ENCODE data around the gene MIER1.

MIER1 gene

DNA sequence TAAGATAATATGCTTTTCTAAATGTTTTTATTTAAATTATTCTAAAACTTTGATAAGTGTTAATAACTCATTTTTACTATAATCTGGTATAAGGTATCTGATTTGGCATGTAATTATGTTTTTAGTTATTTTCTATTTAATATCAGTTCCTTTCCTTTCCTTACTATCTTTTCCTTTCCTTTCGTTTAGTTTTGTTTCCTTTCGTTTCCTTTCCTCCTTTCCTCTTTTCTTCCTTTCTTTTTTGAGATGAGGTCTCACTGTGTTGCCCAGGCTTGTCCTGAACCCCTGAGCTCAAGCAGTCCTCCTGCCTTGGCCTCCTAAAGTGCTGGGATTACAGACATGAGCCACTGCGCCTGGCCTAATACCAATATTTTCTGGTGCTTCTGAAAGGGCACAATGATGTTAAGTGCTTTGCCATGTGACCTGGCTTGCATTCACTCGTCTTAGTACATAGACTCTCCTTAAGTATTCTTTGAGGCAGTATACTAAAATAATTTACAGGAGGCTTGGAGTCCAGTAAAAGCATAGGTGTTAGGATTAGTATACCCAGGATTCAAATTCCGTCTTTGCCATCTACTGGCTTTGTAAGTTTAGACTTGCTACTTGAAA lies 18.7 kb downstream of the MIER1 start:
- no peak overlapping the region for H4K91ac ChIP-seq (ENCODE audit: low read depth, low read length)
- H3K27ac ChIP-seq (ENCODE audit: low read depth, low read length): no peak overlapping the region
- whole genome bisulfite sequencing (ENCODE audit: extremely low coverage, insufficient coverage, insufficient read length): no CpG with 5 or more reads among the region's 5 CpGs
- no peak overlapping the region for H3K23ac ChIP-seq (ENCODE audit: low read length)
- no peak overlapping the region for H3K4ac ChIP-seq (ENCODE audit: low read depth, low read length)
- H4K12ac ChIP-seq (ENCODE audit: low read depth, low read length): no peak overlapping the region
- H3K9me3 ChIP-seq (ENCODE audit: insufficient read depth, low read depth, low read length): no peaks in the 10 kb centered on the region
- no peak overlapping the region for H2AK5ac ChIP-seq (ENCODE audit: low read length)
- H3K36me3 ChIP-seq (ENCODE audit: control insufficient read depth in 1 of 2, insufficient read depth in 2 of 2, low read length in 2 of 2): peaks cover 6 to 13% of the 10 kb centered on the region in 2 experiments
- H3K27me3 ChIP-seq (ENCODE audit: insufficient read depth, low read length): no peaks in the 10 kb centered on the region
- no peak overlapping the region for H3K18ac ChIP-seq (ENCODE audit: low read length)
- no peak overlapping the region for H2BK12ac ChIP-seq (ENCODE audit: low read length)
- no peak overlapping the region for H3K4me2 ChIP-seq (ENCODE audit: low read length)
- no peak overlapping the region for H3K9ac ChIP-seq (ENCODE audit: low read length)
- H2AFZ ChIP-seq (ENCODE audit: insufficient read depth, low read length, poor library complexity): no peak overlapping the region
- H3K14ac ChIP-seq (ENCODE audit: low read length): no peak overlapping the region
- H3K79me1 ChIP-seq (ENCODE audit: low read length): no peaks in the 10 kb centered on the region
- H4K8ac ChIP-seq (ENCODE audit: low read depth, low read length): no peak overlapping the region
- H3K4me1 ChIP-seq (ENCODE audit: control insufficient read depth in 1 of 2, insufficient read depth in 2 of 2, low read length in 2 of 2): peaks cover 0 to 3% of the 10 kb centered on the region in 2 experiments
- no peak overlapping the region for H3K4me3 ChIP-seq (ENCODE audit: low read depth, low read length)
- no peak overlapping the region for H2BK120ac ChIP-seq (ENCODE audit: insufficient read depth, low read length, poor library complexity)
- no peak overlapping the region for H2BK5ac ChIP-seq (ENCODE audit: low read depth, low read length, poor library complexity)
- DNase-seq: no peak
- H3K79me2 ChIP-seq (ENCODE audit: control insufficient read depth, insufficient read depth, low read length, poor library complexity): no peaks in the 10 kb centered on the region

DNA sequence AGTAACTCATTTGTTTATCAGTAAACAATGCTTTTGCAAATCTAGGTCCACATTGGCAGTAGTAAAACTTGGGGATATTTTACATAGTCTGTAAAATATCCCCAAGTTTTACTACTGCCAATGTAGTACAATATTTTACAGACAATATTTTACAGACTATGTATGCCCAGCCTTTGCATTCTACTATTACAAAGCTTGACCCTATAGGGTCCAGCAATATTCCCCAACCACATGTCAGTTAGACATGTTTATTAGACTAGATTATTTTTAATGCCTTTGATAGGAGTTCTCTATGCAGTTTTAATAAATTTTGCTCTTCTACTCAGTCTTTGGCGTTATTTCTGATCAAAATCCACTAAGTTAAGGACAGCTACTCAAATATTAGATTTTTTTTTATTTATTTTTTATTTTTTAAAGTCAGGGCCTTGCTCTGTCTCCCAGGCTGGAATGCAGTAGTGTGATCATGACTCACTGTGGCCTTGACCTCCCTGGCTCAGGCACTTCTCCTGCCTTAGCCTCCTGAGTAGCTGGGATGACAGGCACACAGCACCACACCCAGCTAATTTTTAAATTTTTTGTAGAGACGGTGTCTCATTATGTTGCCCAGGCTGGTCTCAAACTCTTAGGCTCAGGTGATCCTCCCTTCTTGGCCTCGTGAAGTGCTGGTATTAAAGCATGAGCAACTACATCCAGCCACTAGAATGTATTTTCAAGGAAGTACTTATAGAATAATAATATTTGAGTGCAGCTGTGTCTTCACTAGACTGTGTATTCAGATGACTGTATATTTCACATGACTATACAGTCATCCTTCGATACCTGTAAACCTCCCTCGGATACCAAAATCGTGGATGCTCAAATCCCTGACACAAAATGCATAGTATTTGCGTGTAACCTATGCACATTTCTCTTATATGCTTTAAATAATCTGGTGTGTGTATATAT lies 19.8 kb downstream of the MIER1 start:
- H3K27ac ChIP-seq (ENCODE audit: low read depth, low read length): no peak overlapping the region
- H3K4me3 ChIP-seq (ENCODE audit: low read depth, low read length): no peak overlapping the region
- no peak overlapping the region for H3K14ac ChIP-seq (ENCODE audit: low read length)
- no peak overlapping the region for H3K4ac ChIP-seq (ENCODE audit: low read depth, low read length)
- no peak overlapping the region for H3K23ac ChIP-seq (ENCODE audit: low read length)
- no peak overlapping the region for H3K9ac ChIP-seq (ENCODE audit: low read length)
- no peak overlapping the region for H4K12ac ChIP-seq (ENCODE audit: low read depth, low read length)
- H2BK5ac ChIP-seq (ENCODE audit: low read depth, low read length, poor library complexity): no peak overlapping the region
- H2AK5ac ChIP-seq (ENCODE audit: low read length): no peak overlapping the region
- no peak overlapping the region for H2AFZ ChIP-seq (ENCODE audit: insufficient read depth, low read length, poor library complexity)
- DNase-seq: peak; percentile 29 to 37
- no peaks in the 10 kb centered on the region for H3K27me3 ChIP-seq (ENCODE audit: insufficient read depth, low read length)
- H3K36me3 ChIP-seq (ENCODE audit: control insufficient read depth in 1 of 2, insufficient read depth in 2 of 2, low read length in 2 of 2): peaks cover 6 to 16% of the 10 kb centered on the region in 2 experiments
- H3K79me1 ChIP-seq (ENCODE audit: low read length): no peaks in the 10 kb centered on the region
- H3K79me2 ChIP-seq (ENCODE audit: control insufficient read depth, insufficient read depth, low read length, poor library complexity): no peaks in the 10 kb centered on the region
- H4K8ac ChIP-seq (ENCODE audit: low read depth, low read length): no peak overlapping the region
- H3K4me1 ChIP-seq (ENCODE audit: control insufficient read depth in 1 of 2, insufficient read depth in 2 of 2, low read length in 2 of 2): peaks cover 0 to 3% of the 10 kb centered on the region in 2 experiments
- no peak overlapping the region for H2BK12ac ChIP-seq (ENCODE audit: low read length)
- H2BK120ac ChIP-seq (ENCODE audit: insufficient read depth, low read length, poor library complexity): no peak overlapping the region
- H4K91ac ChIP-seq (ENCODE audit: low read depth, low read length): no peak overlapping the region
- no peak overlapping the region for H3K18ac ChIP-seq (ENCODE audit: low read length)
- no peak overlapping the region for H3K4me2 ChIP-seq (ENCODE audit: low read length)
- WGBS (ENCODE audit: extremely low coverage, insufficient coverage, insufficient read length): no CpG with 5 or more reads among the region's 7 CpGs
- H3K9me3 ChIP-seq (ENCODE audit: insufficient read depth, low read depth, low read length): no peaks in the 10 kb centered on the region

DNA sequence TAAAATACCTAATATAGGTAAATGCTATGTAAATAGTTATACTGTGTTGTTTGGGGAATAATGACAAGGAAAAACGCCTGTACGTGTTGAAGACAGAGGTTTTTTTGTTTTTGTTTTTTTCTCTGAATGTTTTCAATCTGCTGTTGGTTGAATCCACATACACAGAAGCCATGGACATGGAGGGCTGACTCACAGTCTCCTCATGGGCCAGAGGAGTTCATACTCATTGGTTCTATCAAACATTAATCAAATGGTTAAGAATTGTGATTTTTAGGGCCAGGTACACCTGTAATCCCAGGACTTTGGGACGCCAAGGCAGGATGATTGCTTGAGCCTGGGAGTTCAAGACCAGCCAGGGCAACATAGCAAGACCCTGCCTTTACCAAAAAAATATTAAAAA lies 20.5 kb downstream of the MIER1 start:
- Histone ChIP-seq H2AFZ (ENCODE audit: insufficient read depth, low read length, poor library complexity) (no peak overlapping the region), H3K79me1 (ENCODE audit: low read length) (no peaks in the 10 kb centered on the region), H2AK5ac (ENCODE audit: low read length) (no peak overlapping the region), H3K4me1 (ENCODE audit: control insufficient read depth in 1 of 2, insufficient read depth in 2 of 2, low read length in 2 of 2) (peaks cover 0 to 3% of the 10 kb centered on the region in 2 experiments), H3K9me3 (ENCODE audit: insufficient read depth, low read depth, low read length) (no peaks in the 10 kb centered on the region), H2BK12ac (ENCODE audit: low read length) (no peak overlapping the region), H3K4me3 (ENCODE audit: low read depth, low read length) (no peak overlapping the region), H3K4ac (ENCODE audit: low read depth, low read length) (no peak overlapping the region), H3K4me2 (ENCODE audit: low read length) (no peak overlapping the region), H4K8ac (ENCODE audit: low read depth, low read length) (no peak overlapping the region), H3K36me3 (ENCODE audit: control insufficient read depth in 1 of 2, insufficient read depth in 2 of 2, low read length in 2 of 2) (peaks cover 6 to 16% of the 10 kb centered on the region in 2 experiments), H3K27ac (ENCODE audit: low read depth, low read length) (no peak overlapping the region), H3K23ac (ENCODE audit: low read length) (no peak overlapping the region), H2BK120ac (ENCODE audit: insufficient read depth, low read length, poor library complexity) (no peak overlapping the region), H3K14ac (ENCODE audit: low read length) (no peak overlapping the region), H3K27me3 (ENCODE audit: insufficient read depth, low read length) (no peaks in the 10 kb centered on the region), H2BK5ac (ENCODE audit: low read depth, low read length, poor library complexity) (no peak overlapping the region), H4K91ac (ENCODE audit: low read depth, low read length) (no peak overlapping the region), H4K12ac (ENCODE audit: low read depth, low read length) (no peak overlapping the region), H3K79me2 (ENCODE audit: control insufficient read depth, insufficient read depth, low read length, poor library complexity) (no peaks in the 10 kb centered on the region), H3K18ac (ENCODE audit: low read length) (peak overlapping the region; percentile 71), H3K9ac (ENCODE audit: low read length) (no peak overlapping the region)
- DNase-seq: no peak
- no CpG with 5 or more reads among the region's 3 CpGs for WGBS (ENCODE audit: extremely low coverage, insufficient coverage, insufficient read length)

DNA sequence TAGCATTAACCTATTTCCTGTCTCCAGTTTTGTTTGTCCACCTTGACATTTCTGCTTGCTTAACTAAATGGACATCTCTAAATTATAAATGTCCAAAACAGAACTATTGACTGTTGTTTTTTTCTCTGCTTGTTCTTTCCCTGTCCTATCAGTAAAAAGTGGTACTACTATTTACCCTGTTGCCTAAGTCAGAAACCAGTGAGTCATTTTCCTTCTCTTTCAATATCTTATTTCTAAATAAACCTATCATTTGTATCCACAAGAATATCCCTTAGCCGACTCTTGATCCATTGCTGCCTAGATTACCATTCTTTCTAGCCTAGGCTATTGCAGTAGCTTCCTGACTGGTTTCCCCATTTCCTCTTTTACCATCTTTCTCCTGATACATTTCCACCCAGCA lies 22.5 kb downstream of the MIER1 start:
- Histone ChIP-seq H3K79me1 (ENCODE audit: low read length) (no peaks in the 10 kb centered on the region), H2AFZ (ENCODE audit: insufficient read depth, low read length, poor library complexity) (no peak overlapping the region), H3K18ac (ENCODE audit: low read length) (no peak overlapping the region), H2BK120ac (ENCODE audit: insufficient read depth, low read length, poor library complexity) (no peak overlapping the region), H3K4me3 (ENCODE audit: low read depth, low read length) (no peak overlapping the region), H2BK12ac (ENCODE audit: low read length) (no peak overlapping the region), H4K8ac (ENCODE audit: low read depth, low read length) (no peak overlapping the region), H3K27ac (ENCODE audit: low read depth, low read length) (no peak overlapping the region), H4K91ac (ENCODE audit: low read depth, low read length) (no peak overlapping the region), H3K4me1 (ENCODE audit: control insufficient read depth in 1 of 2, insufficient read depth in 2 of 2, low read length in 2 of 2) (peaks cover 0 to 3% of the 10 kb centered on the region in 2 experiments), H2AK5ac (ENCODE audit: low read length) (no peak overlapping the region), H3K4ac (ENCODE audit: low read depth, low read length) (no peak overlapping the region), H4K12ac (ENCODE audit: low read depth, low read length) (no peak overlapping the region), H3K9ac (ENCODE audit: low read length) (no peak overlapping the region), H3K14ac (ENCODE audit: low read length) (no peak overlapping the region), H3K27me3 (ENCODE audit: insufficient read depth, low read length) (no peaks in the 10 kb centered on the region), H3K9me3 (ENCODE audit: insufficient read depth, low read depth, low read length) (no peaks in the 10 kb centered on the region), H3K79me2 (ENCODE audit: control insufficient read depth, insufficient read depth, low read length, poor library complexity) (no peaks in the 10 kb centered on the region), H3K36me3 (ENCODE audit: control insufficient read depth in 1 of 2, insufficient read depth in 2 of 2, low read length in 2 of 2) (peaks cover 3 to 15% of the 10 kb centered on the region in 2 experiments), H3K4me2 (ENCODE audit: low read length) (no peak overlapping the region), H3K23ac (ENCODE audit: low read length) (no peak overlapping the region), H2BK5ac (ENCODE audit: low read depth, low read length, poor library complexity) (no peak overlapping the region)
- no CpG with 5 or more reads among the region's 1 CpG for WGBS (ENCODE audit: extremely low coverage, insufficient coverage, insufficient read length)
- no peak for DNase-seq

Measured in trophoblast cell (in vitro differentiated cells and primary cell).